ENCODE data around the gene ABI3.
"Not testable (repeated sequence)": the region's sequence is repeated elsewhere in the genome, so short reads cannot be mapped to it uniquely, and the experiment has no call there.

ABI3 gene

GRCh38 chr17:49210158-49211029 lies at the start of gene ABI3, which contains the start of gene GNGT2:
TSS of gene ABI3 (plus strand) at chr17:49210707. CDS start at chr17:49210725, 18 bp downstream.
TSS of gene GNGT2 (minus strand) at chr17:49210574. CDS start at chr17:49207422, 3,152 bp downstream.
- DNase-seq (ENCODE audit: low read depth): peak; percentile 48
- TF ChIP-seq CTCF (IDR thresholded peaks at IDR 0.05; ENCODE audit: low read length, missing control alignments): no peak
- no peak within 1 kb of the TSS for H3K4me3 ChIP-seq (replicated peaks; ENCODE audit: low read depth, low read length)

GRCh38 chr17:49162866-49163265 lies 47.6 kb upstream of the ABI3 start:
- no peak for DNase-seq (ENCODE audit: low read depth)
- TF ChIP-seq CTCF (IDR thresholded peaks at IDR 0.05; ENCODE audit: low read length, missing control alignments): no peak

GRCh38 chr17:49165143-49165542 lies 45.4 kb upstream of the ABI3 start:
- DNase-seq (ENCODE audit: low read depth): no peak
- no peak for TF ChIP-seq CTCF (IDR thresholded peaks at IDR 0.05; ENCODE audit: low read length, missing control alignments)
- no peak overlapping the region for H3K4me3 ChIP-seq (replicated peaks; ENCODE audit: low read depth, low read length)

More at GRCh38 chr17:49162866-49163265, 47.6 kb upstream of the ABI3 start:
- no peak overlapping the region for H3K4me3 ChIP-seq (replicated peaks; ENCODE audit: low read depth, low read length)

GRCh38 chr17:49168706-49169105 lies 41.8 kb upstream of the ABI3 start:
- no peak for DNase-seq (ENCODE audit: low read depth)

GRCh38 chr17:49170216-49170615 lies 40.3 kb upstream of the ABI3 start:
- no peak for DNase-seq (ENCODE audit: low read depth)
- H3K4me3 ChIP-seq (replicated peaks; ENCODE audit: low read depth, low read length): no peak overlapping the region
- TF ChIP-seq CTCF (IDR thresholded peaks at IDR 0.05; ENCODE audit: low read length, missing control alignments): no peak

More at GRCh38 chr17:49168706-49169105, 41.8 kb upstream of the ABI3 start:
- TF ChIP-seq CTCF (IDR thresholded peaks at IDR 0.05; ENCODE audit: low read length, missing control alignments): no peak
- no peak overlapping the region for H3K4me3 ChIP-seq (replicated peaks; ENCODE audit: low read depth, low read length)

GRCh38 chr17:49170711-49171110 lies 39.8 kb upstream of the ABI3 start:
- DNase-seq (ENCODE audit: low read depth); H3K4me3 ChIP-seq (replicated peaks; ENCODE audit: low read depth, low read length): not testable (repeated sequence)

GRCh38 chr17:49175978-49176377 lies 34.5 kb upstream of the ABI3 start:
- H3K4me3 ChIP-seq (replicated peaks; ENCODE audit: low read depth, low read length); DNase-seq (ENCODE audit: low read depth): not testable (repeated sequence)

GRCh38 chr17:49180303-49180702 lies 30.2 kb upstream of the ABI3 start:
- TF ChIP-seq CTCF (IDR thresholded peaks at IDR 0.05; ENCODE audit: low read length, missing control alignments): peak; percentile 90

More at GRCh38 chr17:49180303-49180702, 30.2 kb upstream of the ABI3 start:
- no peak overlapping the region for H3K4me3 ChIP-seq (replicated peaks; ENCODE audit: low read depth, low read length)
- DNase-seq (ENCODE audit: low read depth): peak; percentile 70
